Measurements from ENCODE around the gene KCNF1.
"Not testable (repeated sequence)": the region's sequence is repeated elsewhere in the genome, so short reads cannot be mapped to it uniquely, and the experiment has no call there.

Gene KCNF1

GRCh38 chr2:10947446-10948187, 35.9 kb downstream of the KCNF1 start:
- DNase-seq = no peak

DNA sequence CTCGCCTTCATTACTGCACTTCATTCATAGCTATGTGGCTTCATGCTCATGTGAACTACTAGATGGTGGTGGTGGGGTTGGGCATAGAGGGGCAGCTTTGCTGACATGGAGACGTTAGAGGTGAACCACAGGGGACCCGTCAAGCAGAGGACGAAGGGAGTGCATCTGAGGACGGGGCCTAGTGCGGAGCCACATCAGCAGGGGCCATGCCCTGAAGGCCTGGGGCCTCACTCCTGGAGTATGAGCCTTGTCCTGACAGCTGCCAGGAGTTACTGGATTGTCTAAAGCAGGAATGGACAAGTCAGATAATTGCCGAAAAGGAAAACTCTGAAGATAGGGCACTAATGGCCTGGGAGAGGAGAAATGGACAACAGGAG, 36.4 kb downstream of the KCNF1 start:
- DNase-seq = no peak

GRCh38 chr2:10948606-10949230, 37.0 kb downstream of the KCNF1 start:
- DNase-seq = no peak

DNA sequence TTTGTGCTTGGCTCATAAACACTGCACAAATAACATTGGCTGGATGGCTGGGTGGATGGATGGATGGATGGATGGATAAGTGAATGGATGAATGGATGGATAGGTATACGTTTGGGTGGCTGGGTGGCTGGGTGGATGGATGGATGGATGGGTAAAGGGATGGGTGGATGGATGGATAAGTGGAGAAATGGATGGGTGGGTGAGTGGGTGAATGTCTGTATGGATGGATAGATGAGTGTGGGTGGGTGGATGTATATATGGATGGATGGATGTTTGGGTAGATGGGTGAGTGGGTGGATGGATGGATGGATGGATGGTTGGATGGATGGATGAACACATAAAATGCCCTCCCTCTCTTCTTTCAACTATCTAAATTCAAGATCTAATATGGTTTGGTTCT, 38.1 kb downstream of the KCNF1 start:
- no peak for DNase-seq

GRCh38 chr2:10951558-10952414, 40.1 kb downstream of the KCNF1 start:
- DNase-seq = no peak

DNA sequence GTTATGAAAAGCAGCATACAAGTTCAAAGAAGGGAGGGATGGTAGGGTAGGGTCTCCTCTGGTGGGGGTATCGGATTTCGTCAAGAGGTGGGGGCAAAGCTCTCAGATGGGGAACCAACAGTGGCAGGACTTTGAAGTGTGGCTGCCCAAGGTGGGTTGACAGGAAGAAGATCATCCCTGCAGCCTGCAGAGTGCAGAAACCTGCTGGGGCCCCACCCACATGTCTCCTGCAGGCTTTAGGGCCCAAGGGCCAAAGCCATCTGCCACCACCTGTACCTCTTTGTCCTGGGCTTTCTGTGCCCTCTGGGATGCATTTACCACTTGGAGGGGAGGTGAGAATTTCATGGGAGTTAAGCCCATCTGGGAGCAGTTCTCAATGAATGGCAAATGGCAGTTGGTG, 42.7 kb downstream of the KCNF1 start:
- DNase-seq = no peak

GRCh38 chr2:10954856-10955818, 43.4 kb downstream of the KCNF1 start:
- no peak for DNase-seq

DNA sequence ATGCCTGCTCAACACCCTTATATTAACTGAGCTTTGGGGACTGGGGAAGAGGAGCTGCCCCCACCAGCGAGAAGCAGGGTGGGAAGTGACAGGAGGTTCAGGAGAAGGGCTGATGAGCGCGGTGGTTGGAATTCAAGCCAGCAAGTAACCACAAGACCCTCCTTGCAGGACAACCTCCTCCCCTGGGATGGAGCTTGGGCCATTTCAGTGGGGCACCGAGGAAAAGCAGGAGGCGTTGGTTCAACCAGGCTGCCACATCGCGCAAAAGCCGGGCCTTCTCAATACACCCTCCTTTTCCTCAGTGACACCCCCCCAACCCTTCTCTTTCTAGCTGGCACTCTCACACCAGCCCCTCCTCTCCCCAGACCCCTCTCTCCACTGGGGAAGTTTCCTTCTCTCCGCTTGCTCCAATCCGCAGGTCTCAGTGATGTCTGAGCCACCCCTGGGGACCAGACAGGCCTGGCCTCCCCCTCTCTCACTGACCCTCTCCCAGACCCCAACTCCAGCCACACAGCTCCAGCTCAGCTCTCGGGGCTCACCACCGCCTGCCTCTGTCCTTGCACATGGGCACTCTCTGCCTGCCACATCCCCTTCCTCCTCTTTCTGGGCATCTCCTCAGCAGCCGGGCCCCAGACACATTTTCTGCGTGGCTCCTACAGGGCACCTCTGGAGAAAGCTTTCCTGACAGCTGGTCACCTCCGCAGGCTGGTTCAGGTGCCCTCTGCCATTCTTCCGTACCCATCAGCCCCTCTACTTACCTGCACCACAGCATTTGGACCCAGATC, 44.5 kb downstream of the KCNF1 start:
- DNase-seq = no peak

DNA sequence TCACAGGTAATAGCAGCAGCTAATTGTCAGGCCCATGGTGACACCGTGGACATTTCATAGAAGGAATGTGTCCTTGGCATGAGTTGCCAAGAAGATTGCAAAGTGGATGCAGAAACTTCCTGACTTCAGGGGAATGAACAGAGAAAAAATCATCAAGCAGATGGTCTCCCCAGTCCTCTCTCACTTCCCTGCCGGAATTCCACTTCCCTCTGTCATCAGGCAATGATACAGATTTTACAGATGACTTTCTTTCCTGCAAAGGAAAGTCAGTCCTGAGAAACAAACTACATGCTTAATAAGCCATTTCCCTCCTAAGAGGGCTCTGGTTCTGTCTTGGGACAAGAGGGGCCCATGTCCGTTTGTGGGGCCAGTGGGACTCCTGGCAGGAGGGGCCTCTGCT, 45.7 kb downstream of the KCNF1 start:
- no peak for DNase-seq

GRCh38 chr2:10958452-10958851, 46.7 kb downstream of the KCNF1 start:
- DNase-seq = not testable (repeated sequence)

DNA sequence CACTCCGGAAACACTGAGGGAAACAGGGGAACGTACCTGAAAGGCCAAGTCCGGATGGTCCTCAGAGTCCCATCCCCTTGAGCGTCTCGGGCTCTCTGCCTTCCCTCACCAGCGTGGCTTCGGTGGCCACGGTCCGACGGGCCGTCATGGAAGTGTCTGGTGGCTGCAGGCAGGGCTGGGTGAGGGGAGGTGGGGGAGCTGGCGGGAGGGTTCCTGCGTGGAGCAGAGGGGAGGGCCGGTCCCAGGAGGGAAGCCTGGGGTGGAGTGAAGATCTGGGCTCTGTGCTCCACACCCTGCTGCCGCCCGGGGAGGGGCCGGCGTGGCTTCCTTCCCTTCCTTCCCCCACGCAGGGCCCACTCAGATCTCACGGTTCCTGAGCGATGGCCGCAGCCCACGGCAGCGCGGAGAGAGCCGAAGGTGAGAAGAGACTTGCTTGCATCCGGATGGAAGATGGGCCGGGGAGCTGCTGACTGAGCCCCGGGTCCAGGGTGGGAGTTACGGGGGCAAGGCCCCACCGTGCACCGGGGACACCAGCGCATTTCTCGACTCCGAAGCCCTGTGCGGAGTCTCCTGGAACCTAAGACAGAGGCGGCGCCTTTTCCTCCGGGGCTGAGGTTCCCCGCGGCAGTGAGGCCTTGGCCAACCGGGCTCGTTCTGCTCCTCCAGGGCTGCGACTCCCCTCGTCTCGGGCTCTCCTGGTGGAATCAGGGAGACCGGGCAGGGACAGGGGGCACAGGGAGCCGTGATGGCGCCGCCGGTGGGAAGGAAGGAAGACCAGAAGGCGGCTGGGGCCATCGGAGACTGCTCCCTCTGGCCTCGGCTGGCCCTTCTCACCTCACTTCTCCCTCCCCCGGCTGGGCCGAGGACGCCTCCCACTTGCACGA, 49.1 kb downstream of the KCNF1 start:
- DNase-seq = no peak

DNA sequence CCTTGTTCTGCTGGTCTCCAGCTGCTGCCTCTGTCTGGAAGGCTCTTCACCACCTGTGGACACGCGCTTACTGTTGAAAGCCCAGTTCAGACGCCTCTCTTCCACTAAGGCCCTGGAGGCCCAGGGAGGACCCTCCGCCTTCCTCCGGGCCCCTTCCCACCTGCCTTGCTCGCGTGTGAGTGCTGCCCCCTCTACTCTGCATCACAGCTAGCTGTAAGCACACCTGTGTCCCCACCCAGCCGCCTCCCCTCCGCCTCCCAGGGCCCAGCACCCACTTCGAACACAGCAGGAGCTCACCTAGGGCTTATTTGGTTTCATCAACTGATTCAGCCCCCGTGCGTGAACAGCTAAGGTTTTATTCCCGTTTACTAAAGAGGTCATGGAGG, 49.7 kb downstream of the KCNF1 start:
- no peak for DNase-seq

DNA sequence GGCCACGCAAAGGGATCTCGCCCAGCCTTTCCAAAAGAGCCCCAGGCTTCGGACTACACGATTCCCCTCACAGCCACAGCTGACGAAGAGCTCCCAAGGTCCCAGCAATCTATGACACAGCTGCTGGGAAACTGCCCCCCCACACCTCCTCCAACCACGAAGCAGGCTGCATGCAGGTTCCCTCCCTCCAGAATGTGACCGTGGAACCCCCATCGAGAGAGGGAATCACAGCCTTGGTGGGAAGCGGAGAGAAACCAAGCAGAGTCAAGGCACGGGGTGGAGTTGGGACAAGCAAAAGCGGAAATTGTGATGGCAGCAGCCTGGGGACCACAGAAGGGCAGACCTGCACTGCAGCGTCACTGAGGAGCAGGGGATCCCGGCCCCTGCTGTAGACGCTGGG, 50.3 kb downstream of the KCNF1 start:
- DNase-seq = no peak

- no peak for DNase-seq
Observed at GRCh38 chr2:10963155-10963554, 51.4 kb downstream of the KCNF1 start.
